Vagina (tissue), 2 donors: ENCODE data around the gene GNAS-AS1. TPM values are rescaled to one million over a fixed set of nuclear protein-coding genes. Genes with fewer than 3 reads are reported as not detected.

Experiments
- DNase-seq, 2 donors: peaks; one replicate each; pipeline ENCODE4 v3.0.0-alpha.2; 2017; ENCODE audit errors: extremely low spot score in 2 of 2
- H3K27ac ChIP-seq: fragments of 200-600 bp; sonication (generic); one replicate; pipeline ENCODE4 v1.5.1; 2019
- H3K27me3 ChIP-seq: fragments of 200-600 bp; sonication (generic); one replicate; pipeline ENCODE4 v1.5.1; 2019
- H3K36me3 ChIP-seq, 2 donors: fragments of 200-600 bp; sonication (generic); one replicate each; pipeline ENCODE4 v1.5.1; 2017 to 2019
- H3K4me1 ChIP-seq: fragments of 200-600 bp; sonication (generic); one replicate; pipeline ENCODE4 v1.5.1; 2019
- H3K4me3 ChIP-seq, 2 donors: fragments of 200-600 bp; sonication (generic); 1 replicate in 1 of 2; 2 replicates in 1 of 2; pipeline ENCODE4 v1.5.1; 2016 to 2019
- H3K9me3 ChIP-seq: fragments of 200-600 bp; sonication (generic); one replicate; pipeline ENCODE4 v1.5.1; 2019
- POLR2A ChIP-seq, 2 donors: fragments of 450-650 bp; IDR thresholded peaks; one replicate each; pipeline ENCODE4 v1.6.1; 2017; ENCODE audit warnings: antibody characterized with exemption in 2 of 2, mild to moderate bottlenecking in 2 of 2, moderate library complexity in 2 of 2
- POLR2AphosphoS5 ChIP-seq, 2 donors: sonication (generic); formaldehyde crosslinking; IDR thresholded peaks; one replicate each; pipeline ENCODE4 v1.9.0; 2017; ENCODE audit warnings: antibody characterized with exemption in 2 of 2, mild to moderate bottlenecking in 2 of 2, low read depth in 1 of 2; ENCODE audit not compliant: insufficient read depth in 1 of 2
- intact Hi-C: fragments of 100-400 bp; cut with DNase I; formaldehyde crosslinking; loops from one replicate; pipeline ENCODE4 v1.15.1; 2023
- total RNA-seq: library from RNA; depleted of rRNA; stranded (reverse); fragments of >200 nt; gene quantifications from one replicate; pipeline ENCODE4 v1.2.3, GENCODE V29; 2016
- TF ChIP-seq, protein P1 (sequence below), 3 experiments: fragments of 450-650 bp in 2 of 3; fragments of 200-600 bp in 1 of 3; sonication (generic) in 1 of 3; IDR thresholded peaks; one replicate each; pipeline ENCODE4 v1.5.1; 2017 to 2019; ENCODE audit warnings: antibody characterized with exemption in 3 of 3, mild to moderate bottlenecking in 2 of 3, moderate library complexity in 2 of 3

The GNAS-AS1 gene
- total RNA-seq, 1 donor from 2014 or later: not detected

DNA sequence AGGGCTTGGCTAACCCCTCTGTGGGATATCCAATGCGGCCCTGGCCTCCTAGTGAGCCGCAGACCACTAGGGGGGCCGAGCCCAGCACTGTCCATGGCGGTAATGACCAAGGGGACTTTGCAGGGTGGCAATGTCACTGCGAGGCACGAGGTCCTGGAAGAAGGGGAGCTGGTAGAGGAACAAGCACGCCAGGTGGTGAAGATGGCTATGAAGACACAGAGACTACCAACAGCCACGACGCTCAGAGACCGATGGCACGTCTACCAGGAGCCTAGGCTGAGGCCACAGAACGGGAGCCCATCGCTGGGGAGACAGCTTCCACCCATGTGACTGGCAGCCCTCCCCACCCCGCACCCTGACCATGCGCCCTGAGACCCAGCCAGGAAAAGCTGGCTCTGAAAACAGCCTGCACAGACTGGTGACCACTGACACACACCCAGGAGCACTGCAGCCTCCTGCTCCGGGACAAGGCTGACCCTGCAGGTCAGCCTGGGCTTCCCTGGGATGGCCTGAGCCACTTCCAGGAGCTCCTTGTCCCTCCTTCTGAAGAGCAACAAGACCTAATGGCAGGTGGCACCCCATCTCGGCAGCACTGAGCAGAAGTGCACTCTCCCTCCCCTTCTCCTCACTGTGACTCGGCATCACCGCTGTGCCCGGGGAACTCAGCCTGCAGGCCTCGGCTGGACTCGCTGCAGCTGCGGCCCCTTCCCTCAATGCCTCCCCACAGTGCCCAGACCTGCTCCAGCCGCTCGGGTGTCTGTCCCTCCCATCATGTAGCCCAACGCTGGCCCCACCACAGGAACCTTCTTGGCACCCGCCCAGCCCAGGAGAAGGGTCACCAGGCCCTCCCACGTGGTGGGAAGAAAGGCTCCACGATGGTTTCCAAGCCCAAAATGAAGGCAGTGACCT, 56.9 kb downstream of the GNAS-AS1 start:
- Histone ChIP-seq H3K4me3 (no peak overlapping the region), H3K4me1 (no peaks in the 10 kb centered on the region), H3K9me3 (no peaks in the 10 kb centered on the region), H3K36me3 (no peaks in the 10 kb centered on the region), H3K27ac (no peak overlapping the region), H3K27me3 (no peaks in the 10 kb centered on the region)
- no peak for DNase-seq
- intact Hi-C loops: no loop called here
- TF ChIP-seq POLR2A (IDR thresholded peaks at IDR 0.05) (no peak), POLR2AphosphoS5 (IDR thresholded peaks at IDR 0.05; ENCODE audit: insufficient read depth in 1 of 2, low read depth in 1 of 2) (no peak)
- TF ChIP-seq, protein P1, sequence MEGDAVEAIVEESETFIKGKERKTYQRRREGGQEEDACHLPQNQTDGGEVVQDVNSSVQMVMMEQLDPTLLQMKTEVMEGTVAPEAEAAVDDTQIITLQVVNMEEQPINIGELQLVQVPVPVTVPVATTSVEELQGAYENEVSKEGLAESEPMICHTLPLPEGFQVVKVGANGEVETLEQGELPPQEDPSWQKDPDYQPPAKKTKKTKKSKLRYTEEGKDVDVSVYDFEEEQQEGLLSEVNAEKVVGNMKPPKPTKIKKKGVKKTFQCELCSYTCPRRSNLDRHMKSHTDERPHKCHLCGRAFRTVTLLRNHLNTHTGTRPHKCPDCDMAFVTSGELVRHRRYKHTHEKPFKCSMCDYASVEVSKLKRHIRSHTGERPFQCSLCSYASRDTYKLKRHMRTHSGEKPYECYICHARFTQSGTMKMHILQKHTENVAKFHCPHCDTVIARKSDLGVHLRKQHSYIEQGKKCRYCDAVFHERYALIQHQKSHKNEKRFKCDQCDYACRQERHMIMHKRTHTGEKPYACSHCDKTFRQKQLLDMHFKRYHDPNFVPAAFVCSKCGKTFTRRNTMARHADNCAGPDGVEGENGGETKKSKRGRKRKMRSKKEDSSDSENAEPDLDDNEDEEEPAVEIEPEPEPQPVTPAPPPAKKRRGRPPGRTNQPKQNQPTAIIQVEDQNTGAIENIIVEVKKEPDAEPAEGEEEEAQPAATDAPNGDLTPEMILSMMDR (IDR thresholded peaks at IDR 0.05): no peak

DNA sequence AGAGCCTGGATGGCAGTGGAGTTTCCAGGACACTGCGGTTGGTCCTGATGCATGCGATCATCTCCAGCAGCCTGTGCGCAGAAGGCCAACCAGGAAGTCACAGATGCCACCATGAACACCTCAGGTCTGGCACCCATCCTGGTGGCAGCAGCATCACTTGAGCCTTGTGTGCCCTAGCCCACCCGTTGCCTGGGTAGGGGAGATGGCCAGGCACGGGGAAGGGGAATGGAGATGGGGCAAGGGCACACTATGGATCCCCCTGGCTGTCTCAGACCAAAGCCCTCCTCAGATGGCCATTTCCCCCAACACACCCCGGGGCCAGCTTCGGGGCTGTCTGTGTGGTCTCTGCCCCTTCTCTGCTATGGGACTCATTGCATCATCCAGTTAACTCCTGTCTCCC, 58.3 kb downstream of the GNAS-AS1 start:
- H3K27me3 ChIP-seq: no peaks in the 10 kb centered on the region
- TF ChIP-seq POLR2AphosphoS5 (IDR thresholded peaks at IDR 0.05; ENCODE audit: insufficient read depth in 1 of 2, low read depth in 1 of 2) (no peak), POLR2A (IDR thresholded peaks at IDR 0.05) (no peak)
- TF ChIP-seq, protein P1 (IDR thresholded peaks at IDR 0.05): no peak
- intact Hi-C loops: no loop called here

DNA sequence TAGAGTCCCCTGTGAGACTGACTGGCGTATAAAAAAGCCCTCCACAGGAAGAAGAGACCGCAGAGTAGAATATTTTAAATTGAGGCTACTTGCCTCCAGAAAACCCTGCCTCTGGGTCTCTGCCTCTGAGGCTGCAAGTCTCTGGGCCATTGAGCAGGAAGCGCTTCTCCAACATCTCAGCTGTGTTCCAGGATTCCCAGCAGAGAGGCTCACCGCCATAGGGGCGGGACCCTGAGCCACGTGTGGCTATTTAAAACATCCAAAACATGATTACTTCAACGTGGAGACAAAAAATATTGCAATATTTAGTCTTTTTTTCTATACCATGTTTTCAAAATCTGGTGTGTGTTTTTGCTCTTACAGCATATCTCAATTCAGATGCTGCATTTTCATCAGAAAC, 59.4 kb downstream of the GNAS-AS1 start:
- Histone ChIP-seq H3K27ac (no peak overlapping the region), H3K36me3 (no peaks in the 10 kb centered on the region), H3K9me3 (no peaks in the 10 kb centered on the region), H3K4me3 (no peak overlapping the region), H3K4me1 (no peaks in the 10 kb centered on the region), H3K27me3 (no peaks in the 10 kb centered on the region)
- DNase-seq: no peak
- intact Hi-C loops: no loop called here
- TF ChIP-seq, protein P1 (IDR thresholded peaks at IDR 0.05): no peak
- no peak for TF ChIP-seq POLR2A (IDR thresholded peaks at IDR 0.05)
- TF ChIP-seq POLR2AphosphoS5 (IDR thresholded peaks at IDR 0.05; ENCODE audit: insufficient read depth in 1 of 2, low read depth in 1 of 2): no peak

More for the DNA sequence above, 58.3 kb downstream of the GNAS-AS1 start:
- Histone ChIP-seq H3K4me3 (no peak overlapping the region), H3K36me3 (no peaks in the 10 kb centered on the region), H3K9me3 (no peaks in the 10 kb centered on the region), H3K27ac (no peak overlapping the region), H3K4me1 (no peaks in the 10 kb centered on the region)
- no peak for DNase-seq

DNA sequence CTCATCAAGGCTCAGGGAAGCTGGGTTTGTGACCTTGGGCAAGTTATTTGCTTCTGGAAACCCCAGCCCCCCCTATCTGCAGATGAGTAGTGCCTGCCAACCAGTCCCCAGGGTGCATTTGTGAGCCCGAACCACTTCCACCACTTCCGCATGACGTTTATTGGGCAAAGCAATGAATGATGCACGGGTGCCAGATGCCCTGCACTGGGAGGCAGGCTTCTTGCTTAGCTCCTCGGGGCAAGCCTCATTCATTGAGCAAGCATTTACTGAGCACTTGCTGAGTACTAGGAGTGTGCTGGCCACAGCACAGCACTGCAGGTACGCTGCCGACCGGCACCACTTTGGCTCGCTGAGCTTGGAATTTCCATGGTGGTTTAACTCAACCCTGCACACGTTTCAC, 60.2 kb downstream of the GNAS-AS1 start:
- no peaks in the 10 kb centered on the region for H3K4me1 ChIP-seq
- H3K9me3 ChIP-seq: no peaks in the 10 kb centered on the region
- DNase-seq: no peak
- H3K27me3 ChIP-seq: no peaks in the 10 kb centered on the region
- no peak overlapping the region for H3K4me3 ChIP-seq
- intact Hi-C loops: no loop called here
- TF ChIP-seq POLR2A (IDR thresholded peaks at IDR 0.05): no peak
- TF ChIP-seq POLR2AphosphoS5 (IDR thresholded peaks at IDR 0.05; ENCODE audit: insufficient read depth in 1 of 2, low read depth in 1 of 2): no peak
- TF ChIP-seq, protein P1 (IDR thresholded peaks at IDR 0.05): no peak
- H3K27ac ChIP-seq: no peak overlapping the region
- no peaks in the 10 kb centered on the region for H3K36me3 ChIP-seq
